Activated CD4-positive, alpha-beta T cell treated with anti-CD3 and anti-CD28 coated beads for 1 hour (primary cell): ENCODE measurements around the gene PDCD1LG2.
"Not testable (repeated sequence)": the region's sequence is repeated elsewhere in the genome, so short reads cannot be mapped to it uniquely, and the experiment has no call there.

Source experiments
- DNase-seq: peaks from one replicate; pipeline ENCODE4 v3.0.0-alpha.2; 2020

Gene PDCD1LG2

DNA sequence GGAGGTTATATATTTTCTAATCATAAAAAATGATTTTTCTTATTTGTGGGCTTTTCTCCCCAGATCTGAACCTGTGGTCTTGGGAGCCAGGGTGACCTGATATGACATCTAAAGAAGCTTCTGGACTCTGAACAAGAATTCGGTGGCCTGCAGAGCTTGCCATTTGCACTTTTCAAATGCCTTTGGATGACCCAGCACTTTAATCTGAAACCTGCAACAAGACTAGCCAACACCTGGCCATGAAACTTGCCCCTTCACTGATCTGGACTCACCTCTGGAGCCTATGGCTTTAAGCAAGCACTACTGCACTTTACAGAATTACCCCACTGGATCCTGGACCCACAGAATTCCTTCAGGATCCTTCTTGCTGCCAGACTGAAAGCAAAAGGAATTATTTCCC is 59.6 kb downstream of the PDCD1LG2 start:
- DNase-seq, result no peak

DNA sequence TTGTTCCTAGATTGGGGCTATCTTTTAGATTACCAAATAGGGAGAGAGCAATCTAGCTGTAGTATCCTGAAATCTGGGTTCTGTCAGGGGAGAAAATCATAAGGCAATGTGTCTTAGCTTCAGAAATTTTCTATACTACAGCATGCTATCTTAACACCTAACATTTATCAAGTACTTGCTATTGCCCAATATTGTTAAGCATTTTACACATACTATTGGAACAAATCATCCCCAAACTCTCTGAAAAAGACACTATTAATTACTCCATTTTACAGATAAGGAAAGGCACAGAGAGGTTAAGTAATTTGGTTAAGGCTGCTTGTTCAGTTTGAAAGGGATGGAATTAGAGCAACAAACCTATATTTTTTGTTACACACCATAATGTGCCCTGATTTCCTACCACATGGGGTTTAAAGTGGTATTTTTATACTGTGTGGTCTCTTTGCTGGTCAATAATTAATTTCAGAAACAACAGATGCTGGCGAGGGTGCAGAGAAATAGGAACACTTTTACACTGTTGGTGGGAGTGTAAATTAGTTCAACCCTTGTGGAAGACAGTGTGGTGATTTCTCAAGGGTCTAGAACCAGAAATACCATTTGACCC is 61.4 kb downstream of the PDCD1LG2 start:
- no peak for DNase-seq

DNA sequence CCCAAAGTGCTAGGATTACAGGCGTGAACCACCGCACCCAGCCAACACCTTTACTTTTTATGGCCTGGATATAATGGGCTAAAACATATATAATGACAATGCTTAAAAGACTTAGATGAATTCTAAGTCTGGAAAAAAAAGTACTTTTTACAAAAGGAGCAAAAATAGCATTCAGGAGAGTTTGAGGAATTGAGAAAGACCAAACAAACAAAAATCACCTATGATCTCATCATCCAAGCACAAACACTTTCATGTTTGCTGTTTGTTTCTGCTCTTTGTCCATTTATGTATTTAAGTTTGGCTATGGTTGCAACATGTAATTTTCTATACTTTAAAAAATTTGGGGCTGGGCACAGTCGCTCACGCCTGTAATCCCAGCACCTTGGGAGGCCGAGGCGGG is 63.8 kb downstream of the PDCD1LG2 start:
- no peak for DNase-seq

DNA sequence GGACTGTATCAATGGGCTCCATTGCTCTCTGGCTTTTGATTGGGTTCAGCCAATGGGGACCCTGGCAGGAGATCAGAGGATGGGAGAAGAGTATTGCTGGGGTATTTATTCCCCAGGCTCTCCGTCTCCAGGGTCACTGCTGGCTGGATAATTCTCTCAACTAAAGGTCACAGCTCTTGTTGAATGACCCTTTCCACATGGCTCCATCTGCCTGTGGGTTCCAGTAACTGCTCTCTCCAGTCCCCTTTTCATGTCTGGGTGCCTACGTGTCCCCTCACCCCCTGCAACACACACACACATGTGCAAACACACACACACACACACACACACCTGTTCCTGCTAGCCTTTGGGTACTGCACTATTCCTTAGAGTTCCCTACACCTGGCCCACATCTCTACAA is 64.7 kb downstream of the PDCD1LG2 start:
- DNase-seq, result no peak

DNA sequence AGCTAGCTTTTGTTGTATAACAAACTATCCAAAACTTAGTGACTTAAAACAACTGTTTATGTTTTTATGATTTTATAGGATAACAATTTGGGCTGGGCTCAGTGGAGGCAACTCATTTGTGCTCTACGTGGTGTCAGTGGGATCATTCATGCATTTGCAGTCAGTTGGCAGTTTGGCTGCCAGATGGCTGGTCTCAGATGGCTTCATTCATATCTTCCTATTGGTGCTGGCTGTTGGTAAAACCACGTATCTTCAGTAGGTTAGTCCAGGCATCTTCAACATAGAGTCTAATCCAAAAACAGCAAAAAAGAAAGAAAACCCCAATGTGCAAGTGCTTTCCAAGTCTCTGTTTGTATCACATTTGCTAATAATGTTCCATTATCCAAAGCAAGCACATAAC is 66.9 kb downstream of the PDCD1LG2 start:
- no peak for DNase-seq

DNA sequence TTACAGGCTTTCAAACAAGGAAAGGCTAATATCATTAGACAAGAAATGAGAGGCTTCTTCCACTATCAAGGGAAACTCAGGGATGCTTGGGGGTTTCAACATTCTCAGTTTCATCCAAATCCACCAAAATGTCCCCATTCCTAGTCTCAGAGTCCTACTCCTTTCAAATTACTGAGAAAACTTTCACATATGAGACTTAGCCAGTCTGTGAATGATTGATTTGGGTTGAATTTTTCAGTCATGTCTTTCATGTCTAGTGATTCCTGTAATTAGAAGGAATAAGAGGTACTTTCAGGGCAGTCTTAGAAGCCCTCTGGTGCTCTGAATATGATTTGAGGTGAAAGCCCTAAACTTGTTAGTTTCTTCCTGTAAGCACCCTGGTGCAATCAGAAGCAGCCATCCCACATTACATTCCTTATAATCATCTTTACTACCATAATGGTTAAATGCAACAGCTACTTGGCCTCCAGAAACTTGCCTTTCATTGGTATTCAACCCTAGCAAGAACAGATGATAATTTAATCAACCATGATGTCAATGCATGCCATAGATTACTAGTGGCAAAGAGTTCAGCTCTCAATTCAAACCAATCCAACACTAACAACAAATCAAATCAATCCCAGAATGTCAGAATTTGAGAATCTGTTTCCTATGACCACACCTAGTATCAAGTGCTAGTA is 67.8 kb downstream of the PDCD1LG2 start:
- DNase-seq, result no peak

DNA sequence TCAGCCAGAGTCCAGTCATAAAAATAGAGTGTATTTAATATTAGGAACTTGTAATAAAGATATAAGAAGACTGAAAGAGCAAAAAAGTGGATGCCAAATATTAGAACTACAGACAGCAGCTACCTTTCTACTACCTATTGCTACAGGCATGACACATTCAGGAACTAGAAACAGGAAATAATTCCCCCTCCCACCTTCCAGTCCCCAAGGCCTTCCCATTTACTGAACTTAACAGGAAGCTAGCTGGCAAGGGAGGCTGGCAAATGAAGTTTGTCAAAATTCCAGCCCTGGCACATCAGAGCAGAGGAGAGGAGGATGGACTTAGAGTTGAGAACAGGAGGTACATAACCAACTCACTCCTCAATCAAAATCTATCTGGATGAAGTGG is 68.4 kb downstream of the PDCD1LG2 start:
- DNase-seq, result no peak

DNA sequence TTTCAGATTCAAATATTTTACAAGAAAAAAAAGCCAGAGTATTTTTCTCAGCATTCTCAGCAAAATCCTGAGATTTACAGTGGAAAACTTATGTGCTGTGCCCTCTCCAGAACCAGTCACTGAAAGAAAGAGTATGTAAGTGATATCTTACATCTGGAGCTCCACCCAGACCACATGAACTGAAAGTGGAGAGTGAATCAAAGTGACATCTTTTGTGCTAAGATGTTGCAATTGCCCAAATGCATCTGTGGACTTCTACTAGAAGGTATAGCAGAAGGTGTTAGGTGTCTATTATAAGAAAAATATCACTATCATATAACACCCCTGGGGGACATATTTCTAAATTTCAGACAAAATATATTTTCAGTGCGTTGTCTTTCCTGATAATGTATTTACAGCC is 69.5 kb downstream of the PDCD1LG2 start:
- DNase-seq, result no peak

DNA sequence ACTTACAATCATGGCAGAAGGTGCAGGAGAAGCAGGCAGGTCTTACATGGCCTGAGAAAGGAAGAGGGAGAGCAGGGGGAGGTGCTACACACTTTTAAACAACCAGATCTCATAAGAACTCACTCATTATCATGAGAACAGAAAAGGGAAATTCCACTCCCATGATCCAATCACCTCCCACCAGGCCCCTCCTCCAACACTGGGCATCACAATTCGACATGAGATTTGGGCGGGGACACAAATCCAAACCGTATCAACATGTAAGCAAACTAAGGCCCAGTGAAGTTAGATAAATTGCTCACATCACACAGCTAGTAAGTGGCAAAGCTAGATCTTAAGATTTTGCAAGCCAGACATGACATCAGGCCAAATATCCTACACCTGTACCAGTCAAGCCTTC is 70.3 kb downstream of the PDCD1LG2 start:
- no peak for DNase-seq

DNA sequence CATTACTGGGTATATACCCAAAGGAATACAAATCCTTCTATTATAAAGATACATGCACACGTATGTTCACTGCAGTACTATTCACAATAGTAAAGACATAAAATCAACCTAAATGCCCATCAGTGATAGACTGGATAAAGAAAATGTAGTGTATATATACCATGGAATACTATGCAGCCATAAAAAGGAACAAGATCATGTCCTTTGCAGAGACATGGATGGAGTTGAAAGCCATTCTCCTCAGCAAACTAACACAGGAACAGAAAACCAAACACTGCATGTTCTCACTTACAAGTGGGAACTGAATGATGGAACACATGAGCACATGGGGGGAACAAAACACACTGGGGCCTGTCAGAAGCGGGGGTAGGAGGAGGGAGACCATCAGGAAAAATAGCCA is 71.4 kb downstream of the PDCD1LG2 start:
- DNase-seq, result not testable (repeated sequence)

DNA sequence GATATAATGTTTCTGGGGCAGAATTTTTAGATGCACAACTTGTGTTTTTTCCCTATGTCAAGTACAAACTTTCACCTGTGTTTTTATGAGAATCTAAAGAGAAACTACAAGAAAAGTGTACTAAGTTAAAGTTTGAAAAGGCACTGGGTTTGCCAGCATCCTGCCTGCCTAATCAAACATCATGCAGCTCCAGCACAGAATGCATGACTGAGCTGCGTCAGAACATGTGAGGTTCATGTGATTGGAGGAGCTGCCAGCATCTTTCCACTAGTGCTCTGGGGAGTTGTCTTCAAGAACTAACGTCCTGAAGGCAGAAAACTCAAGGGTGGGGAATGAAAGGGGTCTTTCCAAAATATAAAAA is 72.5 kb downstream of the PDCD1LG2 start:
- no peak for DNase-seq

DNA sequence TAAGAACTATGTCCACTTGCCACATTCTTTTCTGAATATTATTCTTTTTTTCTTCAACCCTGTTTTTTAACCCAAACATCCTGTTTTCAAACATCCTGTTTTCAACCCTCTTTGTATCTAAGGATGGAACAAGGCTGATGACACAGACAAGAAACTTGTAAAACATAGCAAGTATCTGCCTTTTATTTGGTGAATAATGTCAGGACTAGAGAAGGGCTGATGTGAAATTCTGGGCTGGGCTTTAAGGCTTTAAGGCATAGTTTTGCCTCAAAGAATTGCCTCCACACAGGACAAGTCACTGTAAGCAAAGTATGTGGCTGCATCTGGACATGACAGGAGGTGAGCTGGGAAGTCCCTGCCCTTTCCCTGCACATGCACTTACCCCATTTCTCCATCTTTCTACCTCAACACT is 76.1 kb downstream of the PDCD1LG2 start:
- no peak for DNase-seq

DNA sequence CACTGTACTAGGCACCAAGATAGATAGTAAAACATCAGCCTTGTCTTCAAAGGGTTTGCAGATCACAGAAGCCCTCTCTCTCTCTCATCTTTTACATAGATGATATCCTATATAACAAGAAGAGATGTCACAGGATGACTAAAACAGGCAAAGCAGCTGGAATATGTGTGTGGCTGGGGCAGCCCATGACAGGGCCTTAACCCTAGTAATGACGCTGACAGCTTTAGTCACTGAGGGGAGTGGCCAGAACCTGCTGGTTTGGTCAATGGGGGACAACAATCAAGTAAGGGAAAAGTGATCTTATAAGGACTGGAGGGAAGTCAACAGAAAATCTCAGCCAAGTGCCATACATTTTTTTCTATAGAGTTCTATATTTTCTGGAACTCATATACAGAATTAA is 76.7 kb downstream of the PDCD1LG2 start:
- DNase-seq, result no peak

DNA sequence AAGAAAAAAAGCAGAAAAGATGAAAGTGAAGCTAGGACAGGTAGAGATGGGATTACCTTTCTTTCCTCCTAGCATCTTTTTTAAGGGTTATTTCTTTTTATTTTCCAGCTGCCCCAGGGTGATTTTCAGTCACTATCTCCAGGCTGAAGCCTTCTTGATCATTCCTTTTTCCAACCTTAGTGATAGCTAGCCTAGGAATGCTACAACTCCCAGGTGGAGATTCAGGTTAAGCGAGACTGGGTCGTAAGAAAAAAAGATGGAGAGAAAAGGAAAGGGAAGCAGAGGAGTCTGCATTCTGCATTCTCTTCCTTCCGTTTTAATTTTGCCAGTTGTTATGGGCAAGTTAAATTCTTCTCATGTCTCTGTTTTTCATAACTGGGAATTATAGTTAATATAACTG is 81.9 kb downstream of the PDCD1LG2 start:
- no peak for DNase-seq

DNA sequence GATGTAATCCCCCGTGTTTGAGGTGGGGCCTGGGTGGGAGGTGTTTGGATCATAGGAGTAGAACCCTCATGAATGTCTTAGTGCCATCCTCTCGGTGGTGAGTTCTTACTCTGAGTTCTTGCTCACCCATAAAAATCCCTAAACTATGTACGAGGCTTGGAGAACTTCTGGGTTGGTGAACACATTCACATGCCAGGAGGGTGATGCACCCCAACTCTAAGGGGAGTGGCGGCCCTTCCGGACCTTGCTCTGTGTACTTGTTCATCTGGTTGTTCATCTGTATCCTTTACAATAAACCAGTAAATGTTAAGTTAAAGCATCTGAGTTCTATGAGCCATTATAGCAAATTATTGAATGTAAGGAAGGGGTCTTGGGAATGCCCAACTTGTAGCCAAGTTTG is 82.6 kb downstream of the PDCD1LG2 start:
- DNase-seq, result no peak

DNA sequence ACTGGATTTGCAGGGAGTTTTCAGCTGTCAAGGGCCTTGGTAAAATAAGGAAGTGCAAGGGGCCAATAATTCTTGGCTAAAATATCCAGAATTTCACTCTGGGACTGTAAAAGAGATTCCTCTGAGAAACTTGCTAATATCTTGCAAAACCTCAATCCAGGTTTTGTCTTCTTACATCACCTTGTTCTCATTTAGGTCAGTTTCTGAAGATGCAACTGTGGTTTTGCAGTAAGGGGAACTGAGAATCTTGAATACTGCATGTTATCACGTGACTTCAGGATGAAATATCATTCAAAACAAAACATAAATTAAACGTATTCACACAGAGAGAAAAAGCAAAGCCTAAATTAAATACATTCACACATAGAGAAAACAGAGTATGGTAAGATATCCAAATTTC is 83.6 kb downstream of the PDCD1LG2 start:
- no peak for DNase-seq

DNA sequence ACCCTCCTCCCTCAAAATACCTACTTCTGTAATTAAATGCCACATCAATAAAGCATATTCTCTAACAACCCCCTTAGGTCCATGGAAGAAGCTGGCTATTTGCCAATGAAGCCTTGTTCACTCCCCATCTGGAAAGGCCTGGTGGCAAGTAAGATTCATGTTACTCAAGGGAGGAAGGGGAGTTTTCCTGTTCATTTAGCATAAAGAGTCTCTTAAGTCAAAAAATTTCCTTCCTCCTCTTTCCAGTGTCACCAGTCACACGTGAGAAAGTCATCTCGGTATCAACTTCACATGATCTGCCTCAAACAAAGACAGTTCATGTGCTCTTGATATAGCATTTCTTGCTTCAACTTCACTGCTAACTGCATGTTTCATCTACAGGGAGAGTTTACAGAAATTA is 85.8 kb downstream of the PDCD1LG2 start:
- no peak for DNase-seq

DNA sequence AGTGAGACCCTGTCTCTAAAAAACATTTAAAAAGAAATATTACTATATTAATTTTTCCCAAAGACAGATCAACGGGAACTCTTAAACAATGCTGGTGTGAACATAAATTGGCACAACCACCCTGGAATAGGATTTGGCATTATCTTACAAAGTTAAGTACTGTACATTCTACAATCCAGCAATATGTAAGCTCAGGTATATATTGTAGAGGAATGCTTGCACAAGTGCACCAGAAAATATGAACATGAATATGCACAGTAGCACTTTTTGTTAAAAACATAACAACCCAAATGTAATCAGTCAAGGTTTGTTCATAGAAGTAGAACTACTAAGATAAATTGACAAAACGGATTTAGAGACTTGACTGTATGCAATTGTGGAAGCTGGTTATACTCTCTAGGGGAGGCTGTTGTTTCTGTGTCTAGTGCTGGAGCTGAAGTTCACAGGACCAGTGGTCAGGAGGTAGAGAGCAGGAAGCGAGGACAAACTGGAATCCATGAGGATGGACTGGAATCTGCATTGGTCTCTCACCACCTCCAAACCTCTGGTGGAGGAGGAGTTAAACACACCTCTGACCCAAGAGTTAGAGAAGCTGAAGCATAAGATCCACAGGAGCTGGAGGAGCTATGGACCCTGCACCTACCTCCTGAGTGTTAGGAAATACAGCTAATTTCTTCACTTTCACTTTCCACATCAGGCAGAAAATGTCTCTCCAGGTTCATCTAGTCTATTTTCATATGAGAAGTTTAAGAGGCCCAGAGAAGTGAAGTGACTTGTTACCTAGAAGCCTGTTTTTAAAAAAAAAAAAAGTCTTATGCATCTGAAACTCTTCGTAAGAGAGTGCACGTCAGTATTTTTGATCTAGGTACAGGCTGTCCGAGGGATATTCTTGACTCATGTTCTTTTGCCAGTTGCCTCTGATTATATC is 98.2 kb downstream of the PDCD1LG2 start:
- no peak for DNase-seq

DNA sequence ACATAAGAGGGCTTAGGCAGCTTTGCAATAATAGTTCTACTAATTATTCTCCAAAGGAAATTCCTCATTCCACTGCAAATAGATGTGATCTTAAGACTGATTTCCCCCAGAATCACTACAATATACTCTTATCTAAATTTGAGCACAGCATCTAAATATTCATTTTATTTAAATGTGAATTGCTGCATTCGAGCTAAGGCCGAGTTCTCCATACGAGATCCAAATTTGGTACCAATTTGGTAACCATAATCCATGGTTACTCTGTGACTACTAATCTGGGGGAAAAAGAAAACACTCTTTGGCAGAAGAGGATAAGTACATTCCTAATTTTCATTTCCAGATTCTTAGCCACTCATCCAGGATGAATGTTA is 98.9 kb downstream of the PDCD1LG2 start:
- no peak for DNase-seq

DNA sequence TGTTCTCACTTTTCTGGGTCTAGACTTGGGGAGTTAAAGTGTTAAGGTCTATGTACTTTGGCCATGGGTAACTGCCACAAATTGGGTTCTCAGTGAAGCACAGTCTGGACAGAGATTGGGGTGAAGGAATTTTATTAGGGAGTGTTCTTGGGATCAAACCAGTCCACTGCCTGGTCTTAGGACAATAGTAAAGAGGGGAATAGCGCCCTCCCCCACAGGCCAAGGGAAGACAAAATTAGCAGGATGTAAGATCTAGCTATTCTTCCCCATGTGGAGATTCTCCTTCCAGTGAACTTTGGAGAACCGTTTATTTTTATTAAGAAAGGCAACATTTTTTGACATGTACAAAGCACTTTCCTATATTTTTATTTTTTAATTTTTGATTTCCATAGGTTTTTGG is 100.2 kb downstream of the PDCD1LG2 start:
- DNase-seq, result no peak

DNA sequence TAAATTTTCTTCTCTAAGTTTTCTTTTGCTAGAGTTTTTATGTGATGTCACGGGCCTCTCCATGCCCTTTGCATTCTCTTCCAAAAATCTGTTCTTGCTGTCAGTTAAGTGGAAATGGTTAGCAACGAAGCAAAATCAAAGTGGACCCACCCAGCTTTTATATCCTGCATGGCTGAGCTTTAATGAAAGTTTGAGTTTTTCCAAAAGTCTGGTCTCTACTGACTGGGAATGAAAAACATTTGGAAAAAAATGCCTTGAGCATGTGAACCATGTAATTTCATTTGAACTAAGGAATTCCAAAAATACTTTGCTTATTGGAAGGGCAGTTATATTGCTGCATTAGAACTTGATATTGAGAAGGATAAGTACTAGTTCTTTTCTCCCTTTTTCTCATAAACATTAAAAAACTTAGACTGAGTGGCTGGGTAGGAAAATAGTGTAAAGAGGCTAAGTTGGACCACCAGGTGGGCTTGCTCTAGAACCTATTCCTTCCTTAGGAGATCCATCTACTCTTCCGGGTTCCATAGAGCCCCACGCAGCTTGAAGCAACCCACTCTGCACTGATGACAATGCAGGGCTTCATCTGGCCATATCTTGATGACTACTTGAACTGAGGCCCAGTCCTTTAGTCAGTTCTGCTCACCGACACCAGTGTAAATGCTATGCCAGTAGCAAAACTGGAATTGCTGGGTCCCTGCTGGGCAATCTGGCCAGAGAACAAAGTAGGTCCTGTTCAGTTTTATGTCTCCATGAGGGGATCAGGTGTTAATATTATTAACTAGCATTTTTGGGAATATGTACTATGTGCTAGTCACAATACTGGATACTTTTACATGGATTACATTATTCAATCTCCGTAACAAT is 101.2 kb downstream of the PDCD1LG2 start:
- DNase-seq, result no peak

DNA sequence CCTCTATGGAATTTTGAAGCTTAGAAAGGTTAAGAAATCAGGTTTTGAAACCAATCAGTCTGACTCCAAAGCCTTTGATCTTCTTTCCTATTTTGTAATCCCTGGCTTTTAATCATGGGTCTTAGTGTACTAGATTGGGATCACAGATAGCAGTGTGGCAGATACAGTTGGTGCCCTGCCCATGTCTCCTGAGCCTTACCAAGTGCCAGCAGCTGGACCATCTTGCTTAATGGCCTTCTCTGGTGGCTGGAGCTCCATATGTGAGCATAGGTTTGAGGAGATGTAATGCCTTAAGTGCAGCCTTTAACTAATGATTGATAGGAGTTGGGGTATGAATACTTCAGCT is 101.8 kb downstream of the PDCD1LG2 start:
- no peak for DNase-seq

DNA sequence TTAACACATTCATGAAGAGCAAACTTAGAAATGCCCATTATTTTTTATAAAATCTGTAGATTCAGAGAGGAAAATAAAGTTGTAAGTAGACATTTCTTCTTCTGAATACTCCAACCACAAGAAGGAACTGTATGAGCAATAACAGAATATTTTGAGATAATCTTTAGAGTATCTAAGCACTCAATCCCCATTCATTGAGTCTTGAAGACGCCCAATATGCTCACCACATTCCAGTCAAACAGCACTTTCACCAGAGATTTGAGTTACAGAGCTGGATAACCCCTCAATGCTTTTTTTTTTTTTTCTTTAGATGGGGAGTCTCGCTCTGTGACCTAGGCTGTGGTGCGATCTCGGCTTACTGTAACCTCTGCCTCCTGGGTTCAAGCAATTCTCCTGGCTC is 103.9 kb downstream of the PDCD1LG2 start:
- DNase-seq, result no peak
